T-helper 1 cell treated with Interleukin-12 subunit alpha and Interleukin-12 subunit beta and Interleukin-4 antibody, amounts not matched to agents 30 μg/mL and 1 μg/mL, for 36 hours (primary cell): ENCODE data around the gene SEL1L2.

Source experiments
- H3K27ac Mint-ChIP-seq: one replicate; pipeline ENCODE4 v1.8.0; 2021; ENCODE audit warnings: mild to moderate bottlenecking, mixed read lengths
- H3K27me3 Mint-ChIP-seq: one replicate; pipeline ENCODE4 v1.8.0; 2021; ENCODE audit warnings: low read depth, mixed read lengths
- H3K36me3 Mint-ChIP-seq: one replicate; pipeline ENCODE4 v1.8.0; 2021; ENCODE audit warnings: low read depth, mixed read lengths
- H3K4me1 Mint-ChIP-seq: one replicate; pipeline ENCODE4 v1.8.0; 2021; ENCODE audit warnings: low read depth, mixed read lengths
- H3K4me3 Mint-ChIP-seq: one replicate; pipeline ENCODE4 v1.8.0; 2021; ENCODE audit warnings: mild to moderate bottlenecking, moderate library complexity, mixed read lengths
- H3K9me3 Mint-ChIP-seq: one replicate; pipeline ENCODE4 v1.8.0; 2021; ENCODE audit warnings: mixed read lengths

SEL1L2 gene

DNA sequence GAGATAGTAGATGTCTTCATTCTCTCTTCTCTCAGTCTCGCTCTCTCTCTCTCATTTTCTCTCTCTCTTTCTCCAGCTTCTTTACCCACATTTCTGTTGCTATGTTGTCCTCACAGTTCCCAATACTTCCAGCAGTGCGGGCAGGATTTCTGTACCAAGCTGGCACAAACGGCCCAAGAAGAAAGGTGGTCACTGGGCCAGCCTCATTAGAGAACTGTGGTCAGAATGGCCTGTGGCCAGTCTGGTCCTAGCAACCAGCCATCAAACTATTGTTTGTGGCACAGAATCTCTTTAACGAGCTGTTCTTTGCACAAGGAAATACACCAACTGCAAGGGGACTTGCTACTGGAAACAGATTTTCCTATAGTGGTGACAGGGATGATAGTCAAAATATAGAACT lies 81.3 kb downstream of the SEL1L2 start:
- no peaks in the 10 kb centered on the region for H3K36me3 Mint-ChIP-seq
- H3K4me1 Mint-ChIP-seq = no peaks in the 10 kb centered on the region
- no peak overlapping the region for H3K4me3 Mint-ChIP-seq
- H3K9me3 Mint-ChIP-seq = no peaks in the 10 kb centered on the region
- no peaks in the 10 kb centered on the region for H3K27me3 Mint-ChIP-seq
- H3K27ac Mint-ChIP-seq = no peak overlapping the region

DNA sequence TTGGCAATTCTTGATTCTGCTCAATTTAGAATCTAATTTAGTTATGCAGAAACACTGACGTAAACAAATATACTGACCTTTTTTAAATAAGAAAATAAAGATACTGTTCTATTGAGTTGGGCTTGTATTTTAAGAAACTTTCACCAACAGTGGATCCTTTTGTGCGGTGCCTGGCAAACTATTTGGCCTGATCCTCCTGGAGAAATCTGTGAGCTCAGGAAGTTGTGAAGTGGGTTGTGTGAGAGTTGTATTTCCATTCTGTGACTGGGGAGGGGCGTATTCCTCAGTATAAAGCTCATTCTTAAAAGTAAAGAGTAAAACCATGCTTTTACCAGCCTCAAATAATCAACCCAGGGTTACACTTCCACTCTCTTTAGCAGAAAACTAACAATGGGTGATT lies 85.6 kb downstream of the SEL1L2 start:
- H3K36me3 Mint-ChIP-seq = no peaks in the 10 kb centered on the region
- no peaks in the 10 kb centered on the region for H3K9me3 Mint-ChIP-seq
- H3K27me3 Mint-ChIP-seq = no peaks in the 10 kb centered on the region
- no peaks in the 10 kb centered on the region for H3K4me1 Mint-ChIP-seq
- no peak overlapping the region for H3K27ac Mint-ChIP-seq
- H3K4me3 Mint-ChIP-seq = no peak overlapping the region

DNA sequence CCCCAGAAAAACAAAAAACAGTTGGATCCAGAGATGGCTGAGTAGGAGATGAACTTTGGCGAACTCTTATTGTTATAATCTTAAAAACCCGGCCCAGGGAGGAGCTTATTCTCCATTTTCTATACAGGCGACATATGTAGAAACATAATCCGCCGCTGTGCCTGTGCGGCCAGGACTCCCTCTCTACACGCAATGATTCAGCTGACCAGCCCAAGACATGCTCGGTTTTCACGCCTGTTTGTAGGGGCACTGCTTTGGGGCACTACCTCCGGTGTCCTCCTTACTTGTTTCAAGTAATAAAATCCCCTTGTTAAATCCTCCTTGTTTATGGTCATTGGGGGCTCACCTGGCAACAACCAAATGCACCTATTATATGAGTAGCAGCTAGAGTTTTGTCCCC lies 89.9 kb downstream of the SEL1L2 start:
- Mint-ChIP-seq H3K9me3 (no peaks in the 10 kb centered on the region), H3K27ac (no peak overlapping the region), H3K27me3 (no peaks in the 10 kb centered on the region), H3K4me3 (no peak overlapping the region), H3K4me1 (no peaks in the 10 kb centered on the region), H3K36me3 (no peaks in the 10 kb centered on the region)

DNA sequence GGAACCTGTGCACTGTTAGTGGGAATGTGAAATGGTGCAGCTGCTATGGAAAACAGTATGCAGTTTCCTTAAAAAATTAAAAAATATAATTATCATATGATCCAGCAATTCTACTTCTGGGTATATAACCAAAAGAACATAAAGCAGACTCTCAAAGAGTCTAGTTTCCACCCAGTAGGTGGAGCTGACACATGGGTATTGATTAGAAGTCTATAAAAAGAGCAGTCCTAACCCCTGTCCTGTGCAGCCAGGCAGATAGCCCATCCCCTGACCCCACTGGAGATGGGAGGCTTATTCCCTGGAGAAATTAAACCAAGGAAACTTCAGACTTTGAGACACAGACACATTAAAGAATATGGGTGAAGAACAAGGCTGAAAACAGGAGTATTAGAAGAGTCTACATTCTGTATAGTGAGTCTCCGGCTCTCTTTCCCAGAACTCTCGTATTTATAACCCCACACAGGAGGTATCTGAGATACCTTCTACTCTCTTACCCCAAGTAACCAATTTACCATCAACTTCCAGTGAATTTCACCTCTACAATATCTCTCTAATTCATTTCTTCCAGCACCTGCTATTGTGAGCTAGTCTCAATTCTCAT lies 92.3 kb downstream of the SEL1L2 start:
- Mint-ChIP-seq H3K9me3 (no peaks in the 10 kb centered on the region), H3K27me3 (no peaks in the 10 kb centered on the region), H3K36me3 (no peaks in the 10 kb centered on the region), H3K27ac (no peak overlapping the region), H3K4me3 (no peak overlapping the region), H3K4me1 (no peaks in the 10 kb centered on the region)

DNA sequence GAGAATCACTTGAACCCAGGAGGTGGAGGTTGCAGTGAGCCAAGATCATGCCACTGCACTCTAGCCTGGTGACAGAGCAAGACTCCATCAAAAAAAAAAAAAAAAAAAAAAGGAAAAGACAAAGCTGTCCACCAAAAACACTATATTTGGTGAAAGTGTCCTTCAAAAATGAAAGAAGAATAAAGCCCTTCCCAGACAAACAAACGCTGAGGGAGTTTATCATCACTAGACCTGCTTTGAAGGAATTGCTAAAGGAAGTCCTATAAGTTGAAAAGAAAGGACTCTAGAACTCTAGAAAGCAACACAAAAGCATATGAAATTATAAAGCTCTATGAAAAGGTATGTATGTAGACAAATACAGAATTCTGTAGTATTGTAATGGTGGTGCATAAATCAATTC lies 98.8 kb downstream of the SEL1L2 start:
- H3K9me3 Mint-ChIP-seq = peaks cover 11% of the 10 kb centered on the region
- H3K4me1 Mint-ChIP-seq = no peaks in the 10 kb centered on the region
- no peak overlapping the region for H3K27ac Mint-ChIP-seq
- no peak overlapping the region for H3K4me3 Mint-ChIP-seq
- H3K36me3 Mint-ChIP-seq = no peaks in the 10 kb centered on the region
- no peaks in the 10 kb centered on the region for H3K27me3 Mint-ChIP-seq

DNA sequence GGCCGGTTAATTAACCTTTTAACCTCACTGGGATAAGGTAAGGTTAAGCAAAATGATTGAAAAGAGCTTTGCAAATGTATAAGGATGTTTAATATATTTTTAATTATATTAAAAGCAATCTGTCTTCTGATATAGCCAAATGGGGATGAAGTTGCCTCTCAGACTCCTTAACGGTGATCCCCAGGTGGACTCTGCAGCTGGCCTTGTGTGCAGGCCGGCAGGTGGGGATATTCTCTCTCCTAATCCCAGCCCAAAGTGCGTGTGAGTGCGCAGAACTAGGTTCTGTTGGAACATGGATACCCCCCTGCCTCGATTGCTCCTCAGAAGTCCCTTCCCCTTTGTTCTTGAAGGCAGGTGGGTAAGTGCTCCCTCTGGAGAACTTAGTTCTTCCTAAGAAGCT lies 105.6 kb downstream of the SEL1L2 start:
- H3K4me1 Mint-ChIP-seq = no peaks in the 10 kb centered on the region
- H3K4me3 Mint-ChIP-seq = no peak overlapping the region
- H3K9me3 Mint-ChIP-seq = no peaks in the 10 kb centered on the region
- H3K27ac Mint-ChIP-seq = no peak overlapping the region
- no peaks in the 10 kb centered on the region for H3K27me3 Mint-ChIP-seq
- H3K36me3 Mint-ChIP-seq = no peaks in the 10 kb centered on the region

DNA sequence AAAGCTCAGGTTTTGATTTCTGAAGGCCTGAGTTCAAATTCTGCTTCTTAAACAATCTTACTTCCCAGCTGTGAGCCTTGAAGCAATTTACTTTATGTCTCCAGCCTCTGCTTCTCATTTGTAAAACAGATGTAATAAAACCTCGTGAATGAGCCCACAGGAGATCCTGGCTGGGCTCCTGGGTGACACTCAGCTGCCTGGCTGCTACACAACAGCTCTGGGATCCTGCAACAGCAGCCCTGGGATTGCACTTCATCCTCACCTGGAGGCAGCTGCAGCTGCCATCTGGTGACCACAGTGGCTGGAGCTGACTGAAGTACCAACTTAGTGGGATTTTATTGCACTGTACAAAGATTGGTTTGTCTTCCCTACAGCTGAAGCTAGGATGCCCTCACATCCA lies 107.0 kb downstream of the SEL1L2 start:
- Mint-ChIP-seq H3K4me1 (no peaks in the 10 kb centered on the region), H3K27me3 (no peaks in the 10 kb centered on the region), H3K9me3 (no peaks in the 10 kb centered on the region), H3K36me3 (no peaks in the 10 kb centered on the region), H3K4me3 (no peak overlapping the region), H3K27ac (no peak overlapping the region)

DNA sequence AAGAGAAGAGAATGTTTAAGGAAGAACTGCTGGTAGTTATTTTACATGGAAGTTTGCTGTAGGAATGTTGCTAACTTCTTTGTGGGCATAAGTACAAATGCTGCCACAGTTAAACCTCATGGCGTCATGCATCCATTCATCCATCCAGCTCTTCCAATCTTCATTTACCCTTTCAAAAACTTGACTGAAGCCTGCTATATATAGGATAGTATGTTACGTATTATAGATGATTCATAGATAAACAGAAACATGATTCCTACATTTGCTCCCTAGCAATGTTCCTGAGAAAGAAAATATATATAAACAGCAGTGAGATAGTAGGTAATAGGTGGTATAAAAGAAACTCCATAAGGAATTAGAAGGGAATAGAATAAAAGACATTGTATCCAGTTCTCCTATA lies 111.8 kb downstream of the SEL1L2 start:
- no peak overlapping the region for H3K27ac Mint-ChIP-seq
- H3K27me3 Mint-ChIP-seq = no peaks in the 10 kb centered on the region
- H3K4me3 Mint-ChIP-seq = no peak overlapping the region
- H3K4me1 Mint-ChIP-seq = no peaks in the 10 kb centered on the region
- H3K36me3 Mint-ChIP-seq = no peaks in the 10 kb centered on the region
- no peaks in the 10 kb centered on the region for H3K9me3 Mint-ChIP-seq

DNA sequence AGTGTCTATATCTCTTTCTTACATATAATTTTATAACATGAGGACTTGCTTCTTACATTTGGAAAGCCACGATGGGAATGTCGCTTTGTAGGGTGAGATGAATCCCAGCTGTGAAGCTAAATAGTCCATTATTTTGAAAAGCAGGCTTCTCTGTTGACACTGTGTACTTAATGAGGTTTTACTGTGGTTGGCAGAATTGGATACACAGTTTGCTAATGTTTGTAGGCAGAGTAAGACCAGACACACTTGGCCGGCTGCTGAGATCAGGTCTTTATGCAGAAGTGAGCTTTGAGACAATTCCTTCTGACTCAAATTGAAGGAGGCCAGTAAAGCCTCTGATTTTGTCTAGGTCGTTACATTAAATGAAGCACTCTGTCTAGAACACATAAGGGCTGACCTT lies 112.6 kb downstream of the SEL1L2 start:
- Mint-ChIP-seq H3K9me3 (no peaks in the 10 kb centered on the region), H3K27me3 (no peaks in the 10 kb centered on the region), H3K4me1 (no peaks in the 10 kb centered on the region), H3K27ac (no peak overlapping the region), H3K4me3 (no peak overlapping the region), H3K36me3 (no peaks in the 10 kb centered on the region)

DNA sequence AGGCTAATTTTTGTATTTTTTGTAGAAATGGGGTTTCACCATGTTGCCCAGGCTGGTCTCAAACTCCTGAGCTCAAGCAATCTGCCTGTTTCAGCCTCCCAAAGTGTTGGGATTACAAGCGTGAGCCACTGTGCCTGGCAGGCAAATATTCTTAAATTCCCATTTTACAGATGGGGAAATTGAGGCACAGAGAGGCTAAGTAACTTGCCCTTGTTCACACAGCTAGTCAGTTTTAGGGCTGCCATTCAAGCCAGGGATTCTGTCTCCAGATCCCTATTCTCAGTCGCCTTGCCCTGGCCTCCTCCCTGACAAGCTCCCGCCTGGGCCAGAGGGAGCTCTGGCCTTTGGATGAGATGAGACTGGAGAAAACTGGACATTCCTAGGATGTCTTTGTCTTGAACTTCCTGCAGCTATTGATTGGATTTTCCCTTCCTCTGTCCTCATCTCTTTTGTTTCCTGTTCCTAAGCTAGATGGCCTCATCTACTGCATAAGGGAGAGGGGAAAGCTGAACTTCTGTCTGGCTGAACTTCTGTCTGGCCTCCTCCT lies 115.1 kb downstream of the SEL1L2 start:
- Mint-ChIP-seq H3K4me3 (no peak overlapping the region), H3K4me1 (no peaks in the 10 kb centered on the region), H3K9me3 (no peaks in the 10 kb centered on the region), H3K27ac (no peak overlapping the region), H3K36me3 (no peaks in the 10 kb centered on the region), H3K27me3 (no peaks in the 10 kb centered on the region)

DNA sequence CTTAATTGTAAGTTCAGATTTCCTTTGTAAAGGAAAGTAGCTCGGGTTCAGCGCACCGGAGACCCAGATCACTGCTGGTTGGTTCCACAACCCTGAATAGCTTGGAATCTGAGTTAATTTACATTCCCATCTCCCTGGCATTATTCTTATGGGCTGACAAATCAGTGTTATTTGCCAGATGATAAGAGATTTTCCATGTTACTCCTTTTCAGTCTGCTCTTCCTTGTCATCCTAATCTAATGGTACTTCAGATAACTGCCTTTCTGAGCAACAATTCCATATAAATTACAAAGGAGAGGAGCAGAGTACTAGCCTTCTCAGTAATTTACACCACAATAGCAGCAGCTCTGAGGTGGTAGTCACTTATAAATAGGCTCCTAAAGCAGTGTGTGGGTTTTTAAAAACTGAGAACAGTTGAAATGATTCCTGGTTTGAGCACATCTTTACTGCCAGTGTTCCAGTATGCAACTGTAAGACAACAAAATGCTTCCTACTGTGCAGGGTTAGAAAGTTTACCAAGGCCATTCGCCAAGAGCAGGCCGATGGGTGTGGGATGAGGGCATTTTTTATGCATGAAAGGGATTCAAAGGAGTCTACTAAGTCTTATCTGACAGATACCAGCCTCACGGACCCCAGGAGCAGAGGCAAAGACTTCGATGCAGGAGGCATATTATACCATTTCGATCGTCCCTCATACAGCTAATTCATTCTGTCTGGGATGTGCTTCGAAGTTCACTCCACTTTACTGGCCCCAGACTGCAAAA lies 115.8 kb downstream of the SEL1L2 start:
- no peaks in the 10 kb centered on the region for H3K9me3 Mint-ChIP-seq
- H3K36me3 Mint-ChIP-seq = no peaks in the 10 kb centered on the region
- no peak overlapping the region for H3K4me3 Mint-ChIP-seq
- H3K4me1 Mint-ChIP-seq = no peaks in the 10 kb centered on the region
- no peaks in the 10 kb centered on the region for H3K27me3 Mint-ChIP-seq
- H3K27ac Mint-ChIP-seq = no peak overlapping the region

DNA sequence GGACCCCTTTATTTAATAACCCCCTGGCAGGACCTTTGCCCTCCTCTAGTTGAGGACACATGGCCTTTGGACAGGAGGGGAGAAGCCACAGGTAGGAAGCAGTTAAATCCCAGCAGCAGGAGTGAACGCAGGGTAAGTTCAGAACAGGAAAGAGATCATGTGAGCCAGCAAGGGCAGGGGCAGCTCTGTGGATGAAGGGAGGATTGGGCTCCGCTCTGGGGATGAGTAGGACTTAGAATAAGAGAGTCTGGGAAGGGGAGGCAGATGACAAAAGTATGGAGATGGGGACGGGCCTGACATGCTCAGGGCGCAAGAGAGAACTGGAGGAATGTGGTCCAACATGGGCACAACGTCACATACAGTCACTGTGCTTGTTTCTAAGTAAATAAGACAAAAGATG lies 116.6 kb downstream of the SEL1L2 start:
- no peaks in the 10 kb centered on the region for H3K36me3 Mint-ChIP-seq
- no peak overlapping the region for H3K4me3 Mint-ChIP-seq

DNA sequence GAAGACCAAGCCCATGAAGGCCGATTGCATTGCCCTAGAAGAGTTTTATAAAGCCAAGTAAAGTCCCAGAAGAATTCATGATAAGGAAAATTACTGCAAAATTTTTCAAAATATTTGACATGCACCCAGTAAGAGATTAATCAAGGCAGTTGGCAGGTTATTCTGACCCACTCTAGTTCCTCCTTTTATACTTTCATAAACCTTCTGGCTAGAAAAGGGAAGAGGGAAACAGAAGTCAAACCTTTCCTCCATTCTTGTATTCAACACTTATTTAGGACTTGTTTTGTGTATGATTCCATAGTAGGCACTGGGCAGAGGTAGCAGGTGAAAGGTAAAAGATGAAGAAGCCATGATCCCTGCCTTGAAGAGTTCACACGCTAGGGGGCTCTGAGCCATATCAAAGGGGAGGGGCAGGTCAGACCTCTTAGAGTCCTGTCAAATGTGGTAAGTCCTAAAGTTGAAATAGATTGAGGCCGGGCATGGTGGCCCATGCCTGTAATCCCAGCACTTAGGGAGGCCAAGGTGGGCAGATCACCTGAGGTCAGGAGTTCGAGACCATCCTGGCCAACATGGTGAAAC lies 120.2 kb downstream of the SEL1L2 start:
- Mint-ChIP-seq H3K9me3 (no peaks in the 10 kb centered on the region), H3K27me3 (no peaks in the 10 kb centered on the region), H3K4me3 (no peak overlapping the region), H3K36me3 (no peaks in the 10 kb centered on the region), H3K27ac (no peak overlapping the region), H3K4me1 (no peaks in the 10 kb centered on the region)

More for the DNA sequence above, 116.6 kb downstream of the SEL1L2 start:
- Mint-ChIP-seq H3K4me1 (no peaks in the 10 kb centered on the region), H3K27me3 (no peaks in the 10 kb centered on the region), H3K9me3 (no peaks in the 10 kb centered on the region), H3K27ac (no peak overlapping the region)

DNA sequence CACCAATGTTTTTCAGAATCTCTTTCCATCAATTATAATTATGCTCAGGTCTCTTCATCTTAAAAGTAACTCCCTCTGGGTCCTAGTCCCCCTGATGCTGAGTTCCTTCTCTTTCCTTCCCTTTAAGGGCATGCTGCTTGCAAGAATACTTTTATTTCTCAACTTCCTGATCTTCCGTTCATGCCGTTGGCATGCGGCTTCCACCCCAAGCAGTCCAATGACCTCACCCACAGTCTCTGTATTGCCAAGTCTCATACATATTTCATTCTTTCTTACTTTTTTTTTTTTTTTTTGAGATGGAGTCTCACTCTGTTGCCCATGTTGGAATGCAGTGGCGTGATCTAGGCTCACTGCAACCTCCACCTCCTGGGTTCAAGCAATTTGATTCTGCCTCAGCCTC lies 122.1 kb downstream of the SEL1L2 start:
- Mint-ChIP-seq H3K4me1 (no peaks in the 10 kb centered on the region), H3K27me3 (no peaks in the 10 kb centered on the region), H3K4me3 (no peak overlapping the region), H3K27ac (no peak overlapping the region), H3K36me3 (no peaks in the 10 kb centered on the region), H3K9me3 (no peaks in the 10 kb centered on the region)

DNA sequence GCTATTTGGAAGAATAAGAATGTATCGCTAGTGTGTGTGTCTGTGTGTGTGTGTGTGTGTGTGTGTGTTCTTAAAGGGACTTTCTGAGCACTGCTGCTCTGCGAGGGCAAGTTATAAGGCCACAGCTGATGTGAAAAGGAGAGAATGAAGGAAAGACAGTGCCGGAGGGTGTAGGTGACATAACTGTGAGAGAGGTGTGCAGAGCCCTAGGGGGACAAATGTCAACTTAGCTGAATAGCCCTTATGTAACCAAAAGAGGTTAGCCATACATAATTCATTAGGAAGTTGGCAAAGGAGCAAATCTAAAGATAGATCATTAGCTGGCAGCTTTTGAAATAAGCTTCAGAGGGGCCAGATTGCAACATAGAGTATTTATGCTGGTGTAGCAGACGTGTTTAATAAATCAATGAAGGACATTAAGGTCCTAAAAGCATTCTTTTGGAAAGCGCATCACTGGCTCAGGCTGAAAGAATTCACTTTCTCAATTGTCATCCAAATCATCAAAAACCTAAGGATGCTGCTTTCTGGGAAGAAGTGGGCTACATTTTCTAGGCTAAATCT lies 124.5 kb downstream of the SEL1L2 start:
- H3K4me3 Mint-ChIP-seq = no peak overlapping the region
- H3K9me3 Mint-ChIP-seq = no peaks in the 10 kb centered on the region
- no peak overlapping the region for H3K27ac Mint-ChIP-seq
- H3K27me3 Mint-ChIP-seq = no peaks in the 10 kb centered on the region
- no peaks in the 10 kb centered on the region for H3K36me3 Mint-ChIP-seq
- H3K4me1 Mint-ChIP-seq = no peaks in the 10 kb centered on the region
